HT-29 (cell line): Measurements from ENCODE around the gene TNRC6B. TPM values are rescaled to one million over a fixed set of nuclear protein-coding genes. Genes with fewer than 3 reads are reported as not detected.

Source experiments
- DNase-seq: peaks from one replicate; pipeline ENCODE4 v3.0.0-alpha.2; 2015; ENCODE audit warnings: low spot score
- total RNA-seq: library from RNA; depleted of rRNA; stranded (reverse); fragments of >200 nt; shearing (Covaris generic); gene quantifications from 2 replicates; pipeline ENCODE4 v1.2.3, GENCODE V29; 2014

TNRC6B gene
- total RNA-seq, 1 experiment from 2014 or later = 10.5 TPM

DNA sequence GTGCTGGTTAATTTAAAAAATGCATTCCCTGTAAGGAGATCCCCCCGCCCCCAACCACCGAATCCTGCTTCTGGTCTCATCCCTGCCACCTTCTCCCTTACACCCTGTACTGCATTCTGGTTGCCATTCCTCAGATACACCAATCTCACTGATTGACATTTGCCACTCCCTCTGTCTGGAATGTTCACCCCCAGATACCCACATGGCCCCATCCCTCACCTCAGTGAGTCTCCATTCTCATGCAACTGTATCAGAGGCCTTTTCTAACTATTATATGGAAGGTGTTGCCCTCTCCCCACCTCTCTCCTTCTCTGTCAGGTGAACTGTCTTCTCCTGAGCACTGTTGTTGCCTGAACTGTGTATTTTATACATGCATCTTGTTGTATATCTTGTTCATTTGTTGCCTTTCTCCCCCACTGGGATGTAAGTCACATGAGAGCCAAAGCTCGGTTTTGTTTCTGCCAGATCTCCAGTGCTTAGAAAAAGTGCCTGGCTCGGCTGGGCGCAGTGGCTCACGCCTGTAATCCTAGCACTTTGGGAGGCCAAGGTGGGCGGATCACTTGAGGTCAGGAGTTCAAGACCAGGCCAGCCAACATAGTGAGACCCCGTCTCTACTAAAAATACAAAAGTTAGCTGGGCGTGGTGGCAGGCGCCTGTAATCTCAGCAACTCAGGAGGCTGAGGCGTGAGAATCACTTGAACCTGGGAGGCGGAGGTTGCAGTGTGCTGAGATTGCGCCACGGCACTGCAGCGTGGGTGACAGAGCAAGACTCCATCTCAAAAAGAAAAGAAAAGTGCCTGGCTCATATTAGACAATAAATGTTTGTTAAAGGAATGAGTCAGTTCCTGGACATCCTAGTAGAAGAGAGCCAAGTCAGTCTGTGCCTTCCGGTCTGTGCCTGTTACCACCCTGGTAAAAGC, 61.0 kb downstream of the TNRC6B start:
- DNase-seq = peak; percentile 41

GRCh38 chr22:40239345-40239683, 61.6 kb downstream of the TNRC6B start:
- no peak for DNase-seq

DNA sequence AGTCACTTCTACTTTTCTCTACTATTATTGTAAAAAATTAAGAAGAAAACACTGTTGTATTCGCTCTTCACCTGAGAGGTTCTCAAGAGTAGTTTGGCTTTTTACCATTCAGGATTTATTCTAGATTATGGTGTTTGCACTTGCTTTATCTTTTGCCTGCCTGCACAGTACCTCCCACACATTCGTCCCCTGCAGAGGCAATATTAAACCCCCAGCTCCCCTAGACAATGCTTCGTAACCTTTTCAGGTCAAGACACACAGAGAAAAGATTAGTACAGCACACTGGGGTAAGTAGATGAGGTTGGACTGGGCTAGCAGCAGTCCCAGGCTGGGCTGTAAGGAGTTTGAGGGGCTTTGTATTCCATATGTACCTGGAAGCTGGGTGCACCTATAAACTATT, 62.4 kb downstream of the TNRC6B start:
- no peak for DNase-seq

- peak; percentile 4 for DNase-seq
Measured at GRCh38 chr22:40240686-40241085, 63.0 kb downstream of the TNRC6B start.

DNA sequence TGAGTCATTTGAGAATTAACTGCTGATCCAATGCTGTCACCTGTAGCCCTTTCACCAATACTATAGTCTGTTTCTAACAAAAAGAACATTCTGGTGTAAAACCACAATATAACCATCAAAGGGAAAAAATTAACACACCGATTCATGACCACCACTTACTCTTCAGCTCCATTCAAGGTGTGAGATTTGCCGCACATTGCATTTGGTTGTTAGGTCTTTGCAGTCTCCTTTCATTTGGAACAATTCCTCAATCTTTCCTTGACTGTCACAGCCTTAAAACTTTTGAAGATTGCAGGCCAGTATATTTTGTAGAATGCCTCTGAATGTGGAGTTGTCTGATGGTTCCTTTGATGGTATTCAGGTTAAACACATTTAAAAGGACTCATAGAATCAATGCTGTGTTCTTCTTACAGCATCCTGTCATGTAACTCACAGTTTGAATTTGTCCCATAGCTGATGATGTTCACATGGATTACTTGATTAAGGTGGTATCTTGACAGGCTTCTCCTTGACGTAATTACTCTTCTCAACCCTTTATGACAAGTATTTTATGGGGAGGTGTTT, 63.6 kb downstream of the TNRC6B start:
- no peak for DNase-seq

DNA sequence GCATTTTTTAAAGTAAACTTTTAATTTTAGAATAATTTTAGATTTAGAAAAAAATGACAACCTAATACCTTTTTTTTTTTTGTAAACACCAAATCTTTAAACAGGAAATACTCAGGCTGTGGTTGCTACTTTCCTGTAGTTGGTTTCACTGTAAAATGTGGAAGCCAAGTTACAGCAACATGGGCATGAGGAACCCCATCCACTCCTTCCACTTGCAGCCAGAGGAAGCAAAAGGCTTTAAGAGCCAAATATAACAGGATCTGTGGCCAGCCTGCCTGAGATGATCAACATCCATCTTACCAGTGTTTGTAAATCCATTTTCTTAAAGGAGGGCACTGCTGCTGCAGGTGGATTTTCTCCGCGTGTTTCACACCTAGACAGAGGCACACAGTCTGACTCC, 66.2 kb downstream of the TNRC6B start:
- no peak for DNase-seq

DNA sequence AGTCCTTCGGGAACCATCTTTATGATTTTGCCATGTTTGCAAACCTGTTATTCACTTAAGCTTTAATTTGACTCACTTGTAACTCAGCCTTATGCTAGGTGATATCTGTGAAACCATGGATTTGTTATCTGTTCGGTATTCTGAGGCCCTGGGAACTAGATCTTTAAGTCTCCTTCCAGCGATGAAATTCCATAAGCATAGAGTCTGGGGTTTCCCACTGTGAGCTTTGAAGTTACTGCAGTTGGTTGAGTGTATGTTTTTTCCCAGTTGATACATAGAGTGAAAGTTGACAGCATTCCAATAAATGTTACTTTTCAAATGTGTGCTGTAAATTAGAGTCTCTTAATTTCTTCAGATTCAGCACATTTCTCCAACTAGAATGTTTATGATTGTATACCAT, 66.9 kb downstream of the TNRC6B start:
- DNase-seq = no peak

- DNase-seq = no peak
Measured at GRCh38 chr22:40247976-40248375, 70.3 kb downstream of the TNRC6B start.

- DNase-seq = no peak
Measured at GRCh38 chr22:40249286-40249685, 71.6 kb downstream of the TNRC6B start.

DNA sequence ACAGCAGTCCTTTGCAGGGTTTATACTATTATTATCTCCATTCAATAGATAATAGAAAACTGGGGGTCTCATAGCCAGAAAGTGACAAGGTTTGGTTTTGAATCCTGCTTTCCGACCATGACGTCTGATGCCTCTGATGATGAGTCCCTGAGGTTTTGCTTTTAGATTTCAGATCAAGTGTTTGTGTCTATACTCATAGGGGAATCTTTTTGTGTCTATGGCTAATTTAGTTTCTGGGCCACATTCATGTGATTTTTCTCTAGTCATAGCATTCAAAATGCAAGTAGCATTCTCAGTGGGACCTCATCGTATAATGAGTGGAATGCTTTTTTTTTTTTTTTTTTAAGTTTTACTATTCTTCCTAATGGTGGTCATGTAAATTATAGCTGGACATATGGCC, 72.9 kb downstream of the TNRC6B start:
- no peak for DNase-seq

GRCh38 chr22:40251106-40251505, 73.4 kb downstream of the TNRC6B start:
- no peak for DNase-seq

- DNase-seq = no peak
Measured at GRCh38 chr22:40252146-40252545, 74.4 kb downstream of the TNRC6B start.

GRCh38 chr22:40256516-40256915, 78.8 kb downstream of the TNRC6B start:
- no peak for DNase-seq

DNA sequence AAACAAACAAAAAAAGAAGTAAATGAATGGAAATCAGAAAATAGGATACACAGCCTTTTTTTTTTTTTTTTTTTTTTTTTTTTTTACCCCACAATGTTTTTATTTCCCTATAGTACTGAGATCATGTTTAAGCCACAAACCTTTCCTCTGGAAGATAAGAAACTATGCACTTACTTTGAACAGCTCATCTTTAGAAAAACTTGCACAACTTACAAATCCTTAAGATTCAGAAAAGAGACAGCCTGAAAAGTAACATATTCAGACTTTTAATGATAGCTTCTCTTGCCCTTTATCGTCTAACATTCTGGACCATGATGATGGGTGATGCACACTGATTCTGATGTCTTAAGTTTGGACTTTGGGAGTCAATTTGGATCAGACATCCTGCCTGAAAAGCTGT, 80.3 kb downstream of the TNRC6B start:
- no peak for DNase-seq

GRCh38 chr22:40258501-40258915, 80.8 kb downstream of the TNRC6B start:
- DNase-seq = no peak

DNA sequence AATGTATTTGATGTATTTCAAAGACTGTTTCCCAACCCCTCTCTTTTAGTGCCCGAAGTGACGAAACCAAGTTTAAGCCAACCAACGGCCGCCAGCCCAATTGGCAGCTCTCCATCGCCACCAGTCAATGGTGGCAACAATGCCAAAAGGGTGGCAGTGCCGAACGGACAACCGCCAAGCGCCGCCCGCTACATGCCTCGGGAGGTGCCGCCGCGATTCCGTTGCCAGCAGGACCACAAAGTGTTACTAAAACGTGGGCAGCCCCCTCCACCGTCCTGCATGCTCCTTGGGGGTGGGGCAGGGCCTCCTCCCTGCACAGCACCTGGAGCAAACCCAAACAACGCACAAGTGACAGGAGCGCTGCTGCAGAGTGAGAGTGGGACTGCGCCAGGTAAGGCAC, 84.1 kb downstream of the TNRC6B start:
- no peak for DNase-seq

DNA sequence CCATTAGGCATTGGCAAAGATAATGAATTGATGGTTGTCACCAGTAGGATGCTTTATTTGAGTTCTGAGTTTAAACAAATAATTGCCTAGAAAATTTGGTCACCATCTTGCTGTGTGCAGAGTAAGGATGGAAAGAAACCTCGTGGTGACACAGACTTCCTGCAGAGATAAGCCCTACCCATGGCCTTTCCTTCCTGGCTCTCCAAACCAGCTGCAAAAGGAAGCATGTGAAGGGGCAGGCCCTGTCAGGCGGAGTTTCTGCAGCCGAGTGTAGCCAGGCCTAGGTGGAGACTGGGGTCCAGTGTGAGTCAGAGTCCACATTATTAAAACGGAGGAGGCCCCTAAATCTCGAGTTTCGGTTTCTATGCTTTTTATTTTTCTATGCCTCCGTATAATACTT, 85.5 kb downstream of the TNRC6B start:
- no peak for DNase-seq

GRCh38 chr22:40265783-40266182, 88.1 kb downstream of the TNRC6B start:
- no peak for DNase-seq

GRCh38 chr22:40270031-40270430, 92.3 kb downstream of the TNRC6B start:
- no peak for DNase-seq

DNA sequence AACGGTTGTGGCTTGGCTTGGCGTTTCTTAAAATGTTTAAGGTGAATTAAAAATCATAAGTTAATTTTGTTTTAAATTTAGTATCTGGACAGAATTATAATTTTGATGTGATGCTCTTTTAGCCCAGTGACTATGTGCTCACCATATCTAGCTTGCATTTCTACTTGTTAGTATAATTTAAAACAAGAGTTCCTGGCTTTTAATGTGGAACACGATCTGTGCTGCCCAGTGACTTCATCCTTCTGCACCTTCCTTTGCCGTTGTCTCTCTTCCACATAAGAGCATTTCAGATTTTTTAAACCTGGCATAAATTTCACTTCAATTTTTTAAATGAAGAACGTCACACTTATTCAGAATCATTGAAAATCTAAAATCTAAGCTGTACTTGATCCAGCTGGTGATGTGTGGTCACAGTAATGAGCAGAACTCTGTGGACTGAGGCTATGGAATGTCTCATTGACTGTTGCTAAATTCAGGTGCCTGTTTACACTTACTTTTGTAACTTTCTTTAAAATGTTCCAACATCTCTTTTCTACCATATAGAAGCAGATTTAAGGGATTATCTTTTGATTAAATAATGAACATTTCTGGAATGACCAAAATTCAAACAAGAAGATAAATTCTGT, 93.1 kb downstream of the TNRC6B start:
- DNase-seq = no peak

- no peak for DNase-seq
Measured at GRCh38 chr22:40271440-40271839, 93.7 kb downstream of the TNRC6B start.

DNA sequence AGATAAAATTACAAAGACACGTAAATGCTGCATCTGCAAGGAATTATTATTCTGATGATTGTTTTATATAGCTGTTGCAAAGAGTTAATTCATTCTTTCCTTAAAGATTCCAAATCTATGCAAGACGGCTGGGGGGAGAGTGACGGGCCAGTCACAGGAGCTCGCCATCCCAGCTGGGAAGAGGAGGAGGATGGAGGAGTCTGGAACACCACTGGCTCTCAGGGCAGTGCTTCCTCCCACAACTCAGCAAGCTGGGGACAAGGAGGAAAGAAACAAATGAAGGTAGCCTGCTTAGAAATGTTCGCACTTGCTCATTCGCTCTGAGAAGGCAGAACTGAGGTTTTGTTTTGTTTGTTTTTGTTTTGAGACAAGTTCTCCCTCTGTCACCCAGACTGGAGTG, 95.6 kb downstream of the TNRC6B start:
- DNase-seq = no peak
